GM23248 (cell line): ENCODE data around the gene TAS2R40. TPM values are rescaled to one million over a fixed set of nuclear protein-coding genes. Genes with fewer than 3 reads are reported as not detected.

ENCODE experiments used
- DNase-seq: peaks from one replicate; pipeline ENCODE4 v3.0.0-alpha.2; 2015
- H2AFZ ChIP-seq: fragments of 200-600 bp; sonication (generic); 2 replicates; pipeline ENCODE4 v1.6.1; 2016; ENCODE audit warnings: antibody characterized with exemption
- H3F3A ChIP-seq: fragments of 200-600 bp; sonication (generic); 2 replicates; pipeline ENCODE4 v1.6.1; 2016; ENCODE audit warnings: mild to moderate bottlenecking, antibody characterized with exemption, mixed run types; ENCODE audit not compliant: insufficient read depth
- H3K27ac ChIP-seq: fragments of 200-600 bp; sonication (generic); 2 replicates; pipeline ENCODE4 v1.5.1; 2016; ENCODE audit warnings: mild to moderate bottlenecking
- H3K27me3 ChIP-seq: fragments of 200-600 bp; sonication (generic); replicated peaks from 2 replicates; pipeline ENCODE4 v1.6.1; 2016; ENCODE audit warnings: mild to moderate bottlenecking; ENCODE audit not compliant: insufficient read depth
- H3K36me3 ChIP-seq: fragments of 200-600 bp; sonication (generic); 2 replicates; pipeline ENCODE4 v1.6.1; 2016; ENCODE audit warnings: low read depth, mild to moderate bottlenecking
- H3K4me1 ChIP-seq: fragments of 200-600 bp; sonication (generic); 2 replicates; pipeline ENCODE4 v1.6.1; 2016; ENCODE audit warnings: mild to moderate bottlenecking; ENCODE audit not compliant: insufficient read depth
- H3K4me2 ChIP-seq: fragments of 200-600 bp; sonication (generic); one replicate; pipeline ENCODE4 v1.6.1; 2016; ENCODE audit warnings: mild to moderate bottlenecking; ENCODE audit not compliant: unreplicated experiment
- H3K4me3 ChIP-seq: fragments of 200-600 bp; sonication (generic); 2 replicates; pipeline ENCODE4 v1.5.1; 2016; ENCODE audit warnings: mild to moderate bottlenecking
- H3K79me2 ChIP-seq: fragments of 200-600 bp; sonication (generic); 2 replicates; pipeline ENCODE4 v1.6.1; 2016; ENCODE audit warnings: mild to moderate bottlenecking; ENCODE audit not compliant: insufficient read depth
- H3K9ac ChIP-seq: fragments of 200-600 bp; sonication (generic); 2 replicates; pipeline ENCODE4 v1.6.1; 2016; ENCODE audit warnings: mild to moderate bottlenecking
- H3K9me2 ChIP-seq: fragments of 200-600 bp; sonication (generic); 2 replicates; pipeline ENCODE4 v1.6.1; 2016; ENCODE audit warnings: mixed run types, mild to moderate bottlenecking, moderate library complexity; ENCODE audit not compliant: insufficient read depth
- H3K9me3 ChIP-seq: fragments of 200-600 bp; sonication (generic); one replicate; pipeline ENCODE4 v1.6.1; 2017; ENCODE audit warnings: low read depth
- H4K20me1 ChIP-seq: fragments of 200-600 bp; sonication (generic); 2 replicates; pipeline ENCODE4 v1.6.0; 2016; ENCODE audit not compliant: insufficient read depth
- EZH2 ChIP-seq: fragments of 200-600 bp; sonication (generic); IDR thresholded peaks from 2 replicates; pipeline ENCODE4 v1.6.1; 2018; ENCODE audit warnings: antibody characterized with exemption, mild to moderate bottlenecking; ENCODE audit not compliant: insufficient read depth, poor library complexity, severe bottlenecking
- EZH2phosphoT487 ChIP-seq: fragments of 200-600 bp; sonication (generic); IDR thresholded peaks from 2 replicates; pipeline ENCODE4 v1.6.1; 2018; ENCODE audit warnings: antibody characterized with exemption, moderate library complexity, mild to moderate bottlenecking, low read depth; ENCODE audit not compliant: insufficient read depth
- WGBS, 2 experiments: methylation state at CpG; one replicate each; pipeline ENCODE4 v1.1.6; 2015 to 2017; ENCODE audit warnings: low lambda C conversion rate in 2 of 2, low coverage in 1 of 2; ENCODE audit errors: missing lambda C conversion rate in 2 of 2; 5-methylcytosine and 5-hydroxymethylcytosine counted together
- in situ Hi-C: fragments of 300-500 bp; cut with MboI; formaldehyde crosslinking; loops from 2 replicates; pipeline ENCODE4 v1.15.0; 2020
- polyA plus RNA-seq: library from polyadenylated mRNA; unstranded; fragments of >200 nt; fragmentation: Nextera tagmentation; extraction: Ambion mirVana; gene quantifications from 2 replicates; pipeline ENCODE4 v1.2.1, GENCODE V29; 2016
- total RNA-seq: library from RNA; depleted of rRNA; stranded (reverse); fragments of >200 nt; shearing (Covaris generic); gene quantifications from 2 replicates; pipeline ENCODE4 v1.2.3, GENCODE V29; 2014

TAS2R40 gene
- total and polyA plus RNA-seq, 2 experiments from 2014 or later, result not detected

GRCh38 chr7:143242306-143242705, 20.5 kb downstream of the TAS2R40 start:
- Histone ChIP-seq H2AFZ (no peak overlapping the region), H3K27ac (no peak overlapping the region), H3K4me1 (peaks cover 26% of the 10 kb centered on the region; the same call in 1 of the 2 replicates), H3K79me2 (no peaks in the 10 kb centered on the region), H3K4me2 (no peak overlapping the region), H3F3A (peaks cover 26% of the 10 kb centered on the region), H3K9me2 (no peaks in the 10 kb centered on the region), H3K36me3 (no peaks in the 10 kb centered on the region), H3K9ac (no peak overlapping the region), H3K9me3 (no peaks in the 10 kb centered on the region), H4K20me1 (no peaks in the 10 kb centered on the region), H3K27me3 (no peaks in the 10 kb centered on the region), H3K4me3 (no peak overlapping the region)
- DNase-seq, result no peak
- TF ChIP-seq EZH2phosphoT487 (no peak), EZH2 (no peak)
- in situ Hi-C loops, result no loop called here
- 75% methylated on average over 11 of the region's 11 CpGs for WGBS, 2 experiments

- no peak for TF ChIP-seq EZH2phosphoT487
- no peak for TF ChIP-seq EZH2
- Histone ChIP-seq H4K20me1 (no peaks in the 10 kb centered on the region), H2AFZ (no peak overlapping the region), H3F3A (peaks cover 26% of the 10 kb centered on the region), H3K9ac (no peak overlapping the region), H3K9me2 (no peaks in the 10 kb centered on the region), H3K36me3 (no peaks in the 10 kb centered on the region), H3K27ac (no peak overlapping the region), H3K4me3 (no peak overlapping the region), H3K79me2 (no peaks in the 10 kb centered on the region), H3K27me3 (no peaks in the 10 kb centered on the region), H3K9me3 (no peaks in the 10 kb centered on the region), H3K4me1 (peaks cover 26% of the 10 kb centered on the region; the same call in 1 of the 2 replicates), H3K4me2 (no peak overlapping the region)
- 69 to 73% methylated on average over 7 of the region's 7 CpGs for WGBS, 2 experiments
- DNase-seq, result no peak
- in situ Hi-C loops, result no loop called here
These were observed 21.3 kb downstream of the TAS2R40 start for GRCh38 chr7:143243111-143243510.

GRCh38 chr7:143243614-143244013, 21.8 kb downstream of the TAS2R40 start:
- Histone ChIP-seq H3K79me2 (no peaks in the 10 kb centered on the region), H3K9me2 (no peaks in the 10 kb centered on the region), H3K9me3 (no peaks in the 10 kb centered on the region), H3K36me3 (no peaks in the 10 kb centered on the region), H3K27ac (no peak overlapping the region), H2AFZ (no peak overlapping the region), H3K9ac (no peak overlapping the region), H3K4me3 (no peak overlapping the region), H4K20me1 (no peaks in the 10 kb centered on the region), H3K4me1 (peaks cover 26% of the 10 kb centered on the region; the same call in 1 of the 2 replicates), H3F3A (peaks cover 26% of the 10 kb centered on the region), H3K27me3 (no peaks in the 10 kb centered on the region), H3K4me2 (no peak overlapping the region)
- TF ChIP-seq EZH2 (no peak), EZH2phosphoT487 (no peak)
- in situ Hi-C loops, result no loop called here
- no peak for DNase-seq
- WGBS, 2 experiments, result 70 to 74% methylated on average over 3 of the region's 3 CpGs

GRCh38 chr7:143244321-143244720, 22.5 kb downstream of the TAS2R40 start:
- no peaks in the 10 kb centered on the region for H4K20me1 ChIP-seq
- in situ Hi-C loops, result no loop called here
- no peak overlapping the region for H3K27ac ChIP-seq
- H3K36me3 ChIP-seq, result no peaks in the 10 kb centered on the region
- no peak overlapping the region for H3K4me3 ChIP-seq
- peaks cover 26% of the 10 kb centered on the region; the same call in 1 of the 2 replicates for H3K4me1 ChIP-seq
- WGBS, 2 experiments, result 32 to 43% methylated on average over 1 of the region's 1 CpG
- H3K9ac ChIP-seq, result no peak overlapping the region
- H2AFZ ChIP-seq, result no peak overlapping the region
- H3F3A ChIP-seq, result peaks cover 24% of the 10 kb centered on the region
- no peak for DNase-seq
- H3K79me2 ChIP-seq, result no peaks in the 10 kb centered on the region
- no peaks in the 10 kb centered on the region for H3K27me3 ChIP-seq
- H3K9me2 ChIP-seq, result no peaks in the 10 kb centered on the region
- TF ChIP-seq EZH2phosphoT487, result no peak
- TF ChIP-seq EZH2, result no peak
- H3K4me2 ChIP-seq, result no peak overlapping the region
- no peaks in the 10 kb centered on the region for H3K9me3 ChIP-seq

- TF ChIP-seq EZH2, result no peak
- no peak for TF ChIP-seq EZH2phosphoT487
- H3K4me2 ChIP-seq, result no peak overlapping the region
- no peak overlapping the region for H2AFZ ChIP-seq
- H3K9me2 ChIP-seq, result no peaks in the 10 kb centered on the region
- DNase-seq, result peak; percentile 74
- H3K4me3 ChIP-seq, result no peak overlapping the region
- no peaks in the 10 kb centered on the region for H3K79me2 ChIP-seq
- no peak overlapping the region for H3K27ac ChIP-seq
- no peaks in the 10 kb centered on the region for H4K20me1 ChIP-seq
- no peak overlapping the region for H3K9ac ChIP-seq
- 58% methylated on average over 3 of the region's 3 CpGs for WGBS, 2 experiments
- H3K36me3 ChIP-seq, result no peaks in the 10 kb centered on the region
- H3K9me3 ChIP-seq, result no peaks in the 10 kb centered on the region
- peaks cover 18% of the 10 kb centered on the region; the same call in 1 of the 2 replicates for H3K4me1 ChIP-seq
- no peaks in the 10 kb centered on the region for H3K27me3 ChIP-seq
- in situ Hi-C loops, result no loop called here
- peaks cover 16% of the 10 kb centered on the region for H3F3A ChIP-seq
These were observed 23.3 kb downstream of the TAS2R40 start for GRCh38 chr7:143245123-143245522.
